ENCODE results near the gene NMT1. TPM values are rescaled to one million over a fixed set of nuclear protein-coding genes. Genes with fewer than 3 reads are reported as not detected.

Gene NMT1
- total RNA-seq (ENCODE audit: unreplicated experiment), result 85.8 TPM
- long read RNA-seq, full-length matches to known transcripts, result 5 of 8 reads
- long read RNA-seq, partial matches to known transcripts, result 1 of 8 reads
- long read RNA-seq, other reads (novel, unspliced or antisense), result 2 of 8 reads

DNA sequence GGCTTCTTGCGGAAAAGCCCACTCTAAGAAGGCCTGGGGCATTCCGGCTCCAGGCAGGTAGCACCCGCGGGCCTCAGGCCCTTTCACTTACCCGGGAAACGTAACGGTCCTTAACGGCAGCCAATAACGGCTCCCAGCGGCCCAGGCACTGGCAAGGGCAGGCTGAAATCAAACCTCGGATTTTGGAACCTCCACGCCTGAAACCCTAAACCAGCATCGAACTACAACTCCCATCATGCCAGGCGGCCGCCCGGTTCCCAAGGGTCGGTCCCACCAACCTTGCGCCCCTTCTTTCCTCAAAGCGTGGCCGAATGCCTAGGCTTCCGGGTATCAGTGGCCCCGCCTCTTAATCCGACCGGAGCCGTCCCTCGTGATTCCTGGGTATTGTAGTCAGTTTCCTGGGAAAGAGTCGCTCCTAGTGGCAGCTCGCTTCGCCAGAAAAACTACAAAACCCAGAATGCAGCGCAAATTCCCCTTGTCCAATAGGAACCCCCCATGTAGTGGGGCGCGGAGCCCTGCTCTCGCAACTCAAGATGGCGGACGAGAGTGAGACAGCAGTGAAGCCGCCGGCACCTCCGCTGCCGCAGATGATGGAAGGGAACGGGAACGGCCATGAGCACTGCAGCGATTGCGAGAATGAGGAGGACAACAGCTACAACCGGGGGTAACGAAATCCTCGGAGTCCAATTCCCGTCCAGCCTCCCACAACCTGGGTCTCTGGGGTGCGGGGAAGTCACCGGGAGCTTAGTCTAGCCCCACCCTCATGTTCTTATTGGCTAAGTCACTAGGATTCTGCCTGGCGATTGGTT, at the start of gene NMT1:
TSS of gene NMT1 (plus strand) at position 521 of the 809 bp plus-strand sequence. CDS start at position 534, 13 bp downstream.
- Mint-ChIP-seq H3K27me3 (ENCODE audit: unreplicated experiment) (peaks cover 2% of the 10 kb centered on the region), H3K4me3 (ENCODE audit: unreplicated experiment) (peak within 1 kb of the TSS; percentile 100), H3K9me3 (ENCODE audit: unreplicated experiment) (no peaks in the 10 kb centered on the region), H3K4me1 (ENCODE audit: unreplicated experiment) (peaks cover 18% of the 10 kb centered on the region), H3K36me3 (ENCODE audit: low read depth, unreplicated experiment) (no peaks in the 10 kb centered on the region), H3K27ac (ENCODE audit: unreplicated experiment) (peak within 1 kb of the TSS; percentile 100)
- TF ChIP-seq, protein P1, sequence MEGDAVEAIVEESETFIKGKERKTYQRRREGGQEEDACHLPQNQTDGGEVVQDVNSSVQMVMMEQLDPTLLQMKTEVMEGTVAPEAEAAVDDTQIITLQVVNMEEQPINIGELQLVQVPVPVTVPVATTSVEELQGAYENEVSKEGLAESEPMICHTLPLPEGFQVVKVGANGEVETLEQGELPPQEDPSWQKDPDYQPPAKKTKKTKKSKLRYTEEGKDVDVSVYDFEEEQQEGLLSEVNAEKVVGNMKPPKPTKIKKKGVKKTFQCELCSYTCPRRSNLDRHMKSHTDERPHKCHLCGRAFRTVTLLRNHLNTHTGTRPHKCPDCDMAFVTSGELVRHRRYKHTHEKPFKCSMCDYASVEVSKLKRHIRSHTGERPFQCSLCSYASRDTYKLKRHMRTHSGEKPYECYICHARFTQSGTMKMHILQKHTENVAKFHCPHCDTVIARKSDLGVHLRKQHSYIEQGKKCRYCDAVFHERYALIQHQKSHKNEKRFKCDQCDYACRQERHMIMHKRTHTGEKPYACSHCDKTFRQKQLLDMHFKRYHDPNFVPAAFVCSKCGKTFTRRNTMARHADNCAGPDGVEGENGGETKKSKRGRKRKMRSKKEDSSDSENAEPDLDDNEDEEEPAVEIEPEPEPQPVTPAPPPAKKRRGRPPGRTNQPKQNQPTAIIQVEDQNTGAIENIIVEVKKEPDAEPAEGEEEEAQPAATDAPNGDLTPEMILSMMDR (IDR thresholded peaks at IDR 0.05; ENCODE audit: unreplicated experiment), result no peak
- DNase-seq (ENCODE audit: low spot score), result peak; percentile 93

DNA sequence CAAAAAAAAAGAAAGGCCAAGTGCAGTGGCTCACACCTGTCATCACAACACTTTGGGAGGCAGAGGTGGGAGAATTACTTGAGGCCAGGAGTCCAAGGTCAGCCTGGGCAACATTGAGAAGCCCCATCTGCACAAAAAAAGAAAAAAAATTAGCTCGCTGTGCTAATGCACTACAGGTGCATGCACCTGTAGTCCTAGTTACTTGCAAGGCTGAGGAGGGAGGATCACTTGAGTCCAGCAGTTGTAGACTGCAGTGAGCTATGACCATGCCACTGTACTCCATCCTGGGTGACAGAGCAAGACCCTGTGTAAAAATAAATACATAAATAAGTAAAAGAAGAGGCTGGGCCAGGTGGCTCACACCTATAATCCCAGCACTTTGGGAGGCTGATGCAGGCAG, 49.4 kb upstream of the NMT1 start:
- TF ChIP-seq, protein P1 (IDR thresholded peaks at IDR 0.05; ENCODE audit: unreplicated experiment), result no peak
- no peak overlapping the region for H3K4me3 Mint-ChIP-seq (ENCODE audit: unreplicated experiment)
- H3K36me3 Mint-ChIP-seq (ENCODE audit: low read depth, unreplicated experiment), result no peaks in the 10 kb centered on the region
- H3K27me3 Mint-ChIP-seq (ENCODE audit: unreplicated experiment), result peaks cover 8% of the 10 kb centered on the region
- H3K9me3 Mint-ChIP-seq (ENCODE audit: unreplicated experiment), result no peaks in the 10 kb centered on the region
- DNase-seq (ENCODE audit: low spot score), result no peak
- peaks cover 3% of the 10 kb centered on the region for H3K4me1 Mint-ChIP-seq (ENCODE audit: unreplicated experiment)
- no peak overlapping the region for H3K27ac Mint-ChIP-seq (ENCODE audit: unreplicated experiment)

DNA sequence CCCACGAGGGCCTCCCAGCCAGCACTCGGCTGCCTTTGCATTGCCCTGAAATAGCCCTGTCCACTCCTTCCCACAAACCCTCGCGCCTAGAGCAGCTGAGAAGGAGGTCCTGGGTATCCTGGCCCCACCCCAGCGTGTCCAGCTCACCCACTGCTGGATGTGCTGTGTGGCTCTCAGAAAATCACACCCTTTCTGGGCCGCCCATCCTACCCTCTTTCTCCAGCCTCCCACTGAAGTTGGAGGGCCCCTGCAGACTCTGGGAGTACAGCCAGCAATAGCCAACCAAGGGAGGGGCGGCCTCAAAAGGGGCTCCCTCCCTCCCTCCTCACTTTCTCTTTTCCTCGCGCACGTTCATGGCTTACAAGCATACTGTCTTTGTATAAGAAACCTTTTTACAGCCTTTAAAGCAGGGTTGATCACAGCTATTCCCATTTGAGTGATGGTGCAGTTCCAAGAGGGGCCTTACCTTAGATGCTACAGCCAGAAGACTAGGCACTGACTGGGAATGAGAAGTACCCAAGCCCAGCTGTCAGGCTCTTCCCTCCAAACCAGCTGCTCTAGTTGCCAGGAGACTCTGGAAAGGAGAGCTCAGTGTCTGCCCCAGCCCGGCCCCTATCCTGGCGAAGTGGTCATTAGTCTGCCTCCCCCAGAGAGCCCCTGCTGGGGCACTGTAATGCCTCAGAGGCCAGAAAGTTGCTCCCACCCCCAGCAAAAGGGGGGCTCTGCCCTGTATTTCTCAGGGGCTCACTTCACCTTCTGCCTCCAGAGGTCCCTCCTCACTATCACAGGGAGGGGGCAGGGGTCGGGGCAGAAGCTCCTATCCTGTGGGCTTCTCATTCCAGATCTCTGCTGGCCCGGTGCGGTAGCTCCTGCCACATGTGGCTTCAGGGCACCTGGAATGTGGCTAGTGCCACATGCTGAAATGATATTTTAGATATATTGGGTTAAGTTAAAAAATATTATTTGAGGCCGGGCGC, 47.8 kb upstream of the NMT1 start:
- Mint-ChIP-seq H3K4me1 (ENCODE audit: unreplicated experiment) (no peaks in the 10 kb centered on the region), H3K36me3 (ENCODE audit: low read depth, unreplicated experiment) (no peaks in the 10 kb centered on the region), H3K27me3 (ENCODE audit: unreplicated experiment) (peaks cover 5% of the 10 kb centered on the region), H3K9me3 (ENCODE audit: unreplicated experiment) (no peaks in the 10 kb centered on the region), H3K27ac (ENCODE audit: unreplicated experiment) (no peak overlapping the region), H3K4me3 (ENCODE audit: unreplicated experiment) (no peak overlapping the region)
- no peak for DNase-seq (ENCODE audit: low spot score)
- TF ChIP-seq, protein P1 (IDR thresholded peaks at IDR 0.05; ENCODE audit: unreplicated experiment), result no peak

DNA sequence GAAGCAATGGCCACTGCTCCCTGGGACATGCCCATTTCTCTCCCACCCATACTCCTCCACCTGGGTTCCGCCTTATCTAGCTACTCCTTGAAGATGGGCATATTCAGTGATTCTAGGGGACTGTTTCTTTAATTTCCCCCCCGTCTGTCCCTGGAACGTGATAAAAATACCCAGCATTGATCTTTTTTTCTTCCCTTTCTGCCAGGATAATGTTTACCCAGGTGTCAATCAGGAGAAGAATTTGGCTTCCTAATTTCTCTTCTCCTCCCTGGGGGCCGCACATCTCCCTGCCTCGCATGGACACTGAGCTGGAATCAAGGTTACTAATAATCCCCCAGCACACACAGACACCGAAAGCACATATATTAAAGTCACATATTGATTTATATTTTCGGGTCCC, 44.9 kb upstream of the NMT1 start:
- H3K36me3 Mint-ChIP-seq (ENCODE audit: low read depth, unreplicated experiment), result no peaks in the 10 kb centered on the region
- H3K4me1 Mint-ChIP-seq (ENCODE audit: unreplicated experiment), result peaks cover 11% of the 10 kb centered on the region
- no peak for DNase-seq (ENCODE audit: low spot score)
- peaks cover 9% of the 10 kb centered on the region for H3K27me3 Mint-ChIP-seq (ENCODE audit: unreplicated experiment)
- H3K27ac Mint-ChIP-seq (ENCODE audit: unreplicated experiment), result no peak overlapping the region
- no peaks in the 10 kb centered on the region for H3K9me3 Mint-ChIP-seq (ENCODE audit: unreplicated experiment)
- TF ChIP-seq, protein P1 (IDR thresholded peaks at IDR 0.05; ENCODE audit: unreplicated experiment), result no peak
- H3K4me3 Mint-ChIP-seq (ENCODE audit: unreplicated experiment), result no peak overlapping the region

All from endothelial cell (in vitro differentiated cells).